A549 treated with AZD2906 at 1 μM for 4 hours (cell line): ENCODE measurements around the gene MAZ. TPM values are rescaled to one million over a fixed set of nuclear protein-coding genes. Genes with fewer than 3 reads are reported as not detected.

Experiments used
- total RNA-seq: library from RNA; stranded (reverse); fragments of 200-300 nt; extraction: Qiagen RNA extraction; gene quantifications from 5 replicates; pipeline ENCODE4 v1.2.3, GENCODE V29; 2022

MAZ gene
- 147 to 170 TPM (median 158 TPM) in 5 replicates for total RNA-seq

GRCh38 chr16:29806099-29806579, at the start of gene MAZ:
MAZ (plus strand) TSS chr16:29806529; CDS start chr16:29806702, 173 bp downstream.

GRCh38 chr16:29777576-29778350, 28.6 kb upstream of the MAZ start, which contains the start of gene ZG16:
ZG16 (plus strand) TSS chr16:29778256; CDS start chr16:29779267, 1,011 bp downstream.

GRCh38 chr16:29790183-29790948, 16.0 kb upstream of the MAZ start, which contains the start of gene KIF22:
KIF22 (plus strand) TSS chr16:29790751; CDS start chr16:29790760, 9 bp downstream.

GRCh38 chr16:29811896-29812665, 5.8 kb downstream of the MAZ start, which contains the start of gene PRRT2:
PRRT2 (plus strand) TSS chr16:29812193; CDS start chr16:29813055, 862 bp downstream.

GRCh38 chr16:29815793-29816693, 9.7 kb downstream of the MAZ start, which contains the start of gene PAGR1:
PAGR1 (plus strand) TSS chr16:29816152; CDS start chr16:29816526, 374 bp downstream.

GRCh38 chr16:29820271-29820701, 14.0 kb downstream of the MAZ start, which contains the start of gene MVP:
MVP (plus strand) TSS chr16:29820462; CDS start chr16:29830550, 10,088 bp downstream.

Other genes with a start within 250 kb of the MAZ start
- gene SPN, start 143.3 kb upstream of the MAZ start, total RNA-seq: not detected in 5 replicates
- 0.59 to 1.2 TPM (median 0.70 TPM) in 5 replicates for gene QPRT, start 127.3 kb upstream of the MAZ start, total RNA-seq
- not detected in 5 replicates for gene C16orf54, start 60.5 kb upstream of the MAZ start, total RNA-seq
- not detected in 5 replicates for gene ZG16, start 28.3 kb upstream of the MAZ start, total RNA-seq
- 79.8 to 94.5 TPM (median 88.2 TPM) in 5 replicates for gene KIF22, start 15.8 kb upstream of the MAZ start, total RNA-seq
- 0.27 to 0.38 TPM (median 0.32 TPM) in 5 replicates for gene PRRT2, start 5.7 kb downstream of the MAZ start, total RNA-seq
- gene PAGR1, start 9.6 kb downstream of the MAZ start, total RNA-seq: 38.1 to 43.0 TPM (median 41.2 TPM) in 5 replicates
- gene MVP, start 13.9 kb downstream of the MAZ start, total RNA-seq: 125 to 150 TPM (median 142 TPM) in 5 replicates
- 61.3 to 95.2 TPM (median 91.3 TPM) in 5 replicates for gene CDIPT, start 56.7 kb downstream of the MAZ start, total RNA-seq
- gene SEZ6L2, start 93.0 kb downstream of the MAZ start, total RNA-seq: 16.9 to 23.4 TPM (median 21.0 TPM) in 5 replicates
- gene ASPHD1, start 94.0 kb downstream of the MAZ start, total RNA-seq: 14.6 to 28.2 TPM (median 22.7 TPM) in 5 replicates
- gene KCTD13, start 119.7 kb downstream of the MAZ start, total RNA-seq: 10.2 to 16.4 TPM (median 14.5 TPM) in 5 replicates
- 82.6 to 101 TPM (median 99.1 TPM) in 5 replicates for gene TMEM219, start 155.6 kb downstream of the MAZ start, total RNA-seq
- gene TAOK2, start 167.3 kb downstream of the MAZ start, total RNA-seq: 25.2 to 31.2 TPM (median 30.1 TPM) in 5 replicates
- 14.6 to 18.0 TPM (median 15.5 TPM) in 5 replicates for gene HIRIP3, start 189.1 kb downstream of the MAZ start, total RNA-seq
- 99.1 to 113 TPM (median 102 TPM) in 5 replicates for gene INO80E, start 189.7 kb downstream of the MAZ start, total RNA-seq
- 1.3 to 1.9 TPM (median 1.8 TPM) in 5 replicates for gene DOC2A, start 204.5 kb downstream of the MAZ start, total RNA-seq
- gene C16orf92, start 216.7 kb downstream of the MAZ start, total RNA-seq: not detected in 5 replicates
- gene TLCD3B, start 224.7 kb downstream of the MAZ start, total RNA-seq: 0.22 to 0.39 TPM (median 0.26 TPM) in 5 replicates